Measurements from ENCODE around the gene CEACAM5.

CEACAM5 gene

DNA sequence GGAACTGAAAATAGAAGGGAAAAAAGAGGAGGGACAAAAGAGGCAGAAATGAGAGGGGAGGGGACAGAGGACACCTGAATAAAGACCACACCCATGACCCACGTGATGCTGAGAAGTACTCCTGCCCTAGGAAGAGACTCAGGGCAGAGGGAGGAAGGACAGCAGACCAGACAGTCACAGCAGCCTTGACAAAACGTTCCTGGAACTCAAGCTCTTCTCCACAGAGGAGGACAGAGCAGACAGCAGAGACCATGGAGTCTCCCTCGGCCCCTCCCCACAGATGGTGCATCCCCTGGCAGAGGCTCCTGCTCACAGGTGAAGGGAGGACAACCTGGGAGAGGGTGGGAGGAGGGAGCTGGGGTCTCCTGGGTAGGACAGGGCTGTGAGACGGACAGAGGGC lies at the start of gene CEACAM5:
CEACAM5 (plus strand) TSS at position 146 of the 400 bp plus-strand sequence; CDS start at position 252, 106 bp downstream.
- Mint-ChIP-seq H3K27me3 (peaks cover 59 to 71% of the 10 kb centered on the region in 2 donors), H3K9me3 (no peaks in the 10 kb centered on the region), H3K27ac (no peak within 1 kb of the TSS), H3K4me1 (peaks cover 4 to 8% of the 10 kb centered on the region in 2 donors), H3K36me3 (no peaks in the 10 kb centered on the region), H3K4me3 (no peak within 1 kb of the TSS)
- ATAC-seq (replicated peaks) (no peak), DNase-seq (no peak)

DNA sequence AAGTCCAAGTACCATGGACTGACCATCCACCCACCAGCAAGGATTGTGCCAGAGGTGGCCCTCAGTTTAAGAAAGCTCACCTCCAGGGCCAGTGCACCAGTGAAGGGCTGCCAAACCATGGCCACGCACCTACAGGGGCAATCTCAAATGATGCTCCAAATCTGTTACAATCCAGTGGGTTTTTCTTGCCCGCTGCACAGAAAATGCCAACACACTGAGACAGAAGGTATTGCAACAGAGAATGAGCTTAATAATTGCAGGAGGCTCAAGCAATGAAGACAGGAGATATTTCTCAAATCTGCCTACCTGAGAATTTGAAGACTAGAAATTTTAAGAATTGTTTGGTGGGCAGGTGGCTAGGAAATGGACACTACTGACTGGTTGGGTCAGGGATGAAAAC lies 42.4 kb upstream of the CEACAM5 start:
- Mint-ChIP-seq H3K27me3 (peaks cover 50 to 57% of the 10 kb centered on the region in 2 donors), H3K27ac (no peak overlapping the region), H3K9me3 (peaks cover 18 to 23% of the 10 kb centered on the region in 2 donors), H3K4me1 (no peaks in the 10 kb centered on the region), H3K36me3 (peaks cover 0 to 6% of the 10 kb centered on the region in 2 donors), H3K4me3 (no peak overlapping the region)
- DNase-seq (no peak), ATAC-seq (replicated peaks) (no peak)

DNA sequence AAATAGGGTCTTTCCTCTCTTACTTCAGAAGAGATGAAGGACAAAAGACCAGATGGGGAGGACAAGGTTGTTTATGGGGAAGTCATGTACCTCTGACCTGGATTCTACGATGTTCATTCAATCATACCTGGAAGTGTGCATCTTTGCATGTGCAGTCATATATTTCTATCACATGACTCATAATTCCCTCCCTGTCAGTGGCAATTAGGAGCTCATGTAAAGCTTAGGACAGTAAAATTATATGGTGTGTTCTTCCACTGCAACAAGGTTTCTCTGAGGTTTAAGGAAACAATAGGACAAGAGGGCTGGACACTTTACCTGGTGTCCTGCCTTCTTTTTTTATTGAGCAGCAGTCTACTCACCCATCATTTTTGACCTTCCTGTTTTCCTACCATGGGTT lies 40.1 kb upstream of the CEACAM5 start:
- ATAC-seq (replicated peaks) (no peak), DNase-seq (no peak)
- Mint-ChIP-seq H3K36me3 (peaks cover 0 to 10% of the 10 kb centered on the region in 2 donors), H3K4me1 (peaks cover 2 to 9% of the 10 kb centered on the region in 2 donors), H3K27me3 (peaks cover 45 to 51% of the 10 kb centered on the region in 2 donors), H3K27ac (no peak overlapping the region), H3K9me3 (peaks cover 15 to 21% of the 10 kb centered on the region in 2 donors), H3K4me3 (no peak overlapping the region)

DNA sequence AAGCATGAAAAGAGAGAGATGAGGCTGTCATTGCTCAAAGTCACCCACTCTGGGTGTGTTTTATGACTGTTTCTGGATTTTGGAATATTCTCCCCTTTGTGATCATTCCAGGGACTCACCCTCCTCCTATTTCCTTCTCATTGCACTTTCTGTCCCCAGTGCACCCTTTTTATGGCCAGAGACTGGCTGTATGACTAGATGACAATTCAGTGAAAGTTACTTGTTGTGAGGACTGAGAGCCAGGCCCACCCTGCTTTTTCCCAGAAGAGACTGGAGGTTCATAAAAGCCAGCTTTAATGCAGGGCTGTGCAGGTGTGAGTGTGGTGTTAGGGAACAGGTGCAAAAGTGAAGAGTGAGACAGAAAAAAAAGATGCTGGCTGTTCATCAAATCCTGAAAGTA lies 37.7 kb upstream of the CEACAM5 start:
- DNase-seq (no peak), ATAC-seq (replicated peaks) (no peak)
- Mint-ChIP-seq H3K4me3 (no peak overlapping the region), H3K4me1 (peaks cover 2 to 9% of the 10 kb centered on the region in 2 donors), H3K27ac (no peak overlapping the region), H3K36me3 (peaks cover 0 to 6% of the 10 kb centered on the region in 2 donors), H3K9me3 (peaks cover 6 to 9% of the 10 kb centered on the region in 2 donors), H3K27me3 (peaks cover 43 to 54% of the 10 kb centered on the region in 2 donors)

DNA sequence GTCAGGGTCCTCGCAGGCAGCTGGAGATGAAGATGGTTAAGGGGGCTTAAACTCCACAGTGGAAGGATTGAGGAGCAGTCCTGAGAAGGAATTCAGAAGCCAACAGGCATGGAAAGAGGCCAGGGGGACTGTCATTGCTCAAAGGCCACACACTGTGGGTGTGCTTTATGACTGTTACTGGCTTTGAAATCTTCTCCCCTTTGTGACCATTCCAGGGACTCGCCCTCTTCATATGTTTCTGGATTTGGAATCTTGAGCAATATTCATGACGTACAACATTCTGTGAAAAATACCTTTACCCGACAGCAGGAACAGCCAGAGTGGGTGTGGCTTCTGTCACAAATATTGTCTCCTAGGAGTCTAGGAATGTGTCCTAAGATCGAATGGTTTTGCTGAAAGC lies 36.9 kb upstream of the CEACAM5 start:
- peaks cover 0 to 6% of the 10 kb centered on the region in 2 donors for H3K36me3 Mint-ChIP-seq
- H3K27me3 Mint-ChIP-seq, result peaks cover 44 to 54% of the 10 kb centered on the region in 2 donors
- H3K9me3 Mint-ChIP-seq, result peaks cover 1 to 9% of the 10 kb centered on the region in 2 donors
- no peak for DNase-seq
- H3K4me3 Mint-ChIP-seq, result no peak overlapping the region
- no peak for ATAC-seq (replicated peaks)
- no peak overlapping the region for H3K27ac Mint-ChIP-seq
- peaks cover 2 to 9% of the 10 kb centered on the region in 2 donors for H3K4me1 Mint-ChIP-seq

DNA sequence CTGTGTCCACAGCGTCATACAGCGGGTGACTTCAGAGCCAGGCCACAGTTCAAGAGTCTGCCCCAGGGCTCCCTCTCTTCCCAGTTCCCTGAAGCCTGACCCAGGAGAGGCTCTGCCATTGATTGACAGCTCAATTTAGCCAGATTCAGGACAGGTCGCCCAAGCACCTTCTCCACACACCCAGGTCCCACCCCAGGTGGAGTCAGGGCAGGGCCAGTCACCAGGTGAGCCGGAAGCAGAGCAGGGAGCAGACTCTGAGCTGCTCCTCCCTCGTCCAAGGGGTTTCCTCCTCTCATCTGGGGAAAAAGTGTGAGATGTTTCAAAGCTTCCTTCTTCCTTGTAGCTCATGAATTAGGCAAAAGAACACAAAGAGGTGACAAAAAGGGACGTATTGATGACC lies 26.0 kb upstream of the CEACAM5 start:
- no peaks in the 10 kb centered on the region for H3K9me3 Mint-ChIP-seq
- no peaks in the 10 kb centered on the region for H3K4me1 Mint-ChIP-seq
- no peak for ATAC-seq (replicated peaks)
- no peak overlapping the region for H3K27ac Mint-ChIP-seq
- H3K36me3 Mint-ChIP-seq, result no peaks in the 10 kb centered on the region
- no peak for DNase-seq
- H3K4me3 Mint-ChIP-seq, result no peak overlapping the region
- H3K27me3 Mint-ChIP-seq, result peaks cover 28 to 41% of the 10 kb centered on the region in 2 donors

DNA sequence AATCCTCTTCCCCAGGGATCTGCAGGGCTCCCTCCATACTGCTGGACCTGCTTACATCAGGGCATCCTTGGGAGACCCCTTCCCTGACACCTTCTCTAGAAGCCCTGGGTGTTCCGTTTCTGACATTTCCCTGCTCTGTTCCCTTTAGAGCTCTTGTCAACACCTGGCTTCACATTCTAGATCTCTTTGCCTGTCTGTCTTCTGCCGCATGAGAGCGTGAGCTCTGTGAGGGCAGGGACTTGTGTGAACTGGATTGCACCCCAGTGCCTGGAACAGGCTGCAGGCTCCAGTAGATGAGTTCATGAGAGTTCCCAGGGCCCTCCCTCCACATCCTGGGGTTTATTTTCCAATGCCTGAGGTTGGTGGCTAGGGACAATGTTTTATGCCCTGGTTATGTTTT lies 21.0 kb upstream of the CEACAM5 start:
- Mint-ChIP-seq H3K4me1 (peaks cover 0 to 4% of the 10 kb centered on the region in 2 donors), H3K9me3 (peaks cover 2 to 6% of the 10 kb centered on the region in 2 donors), H3K4me3 (no peak overlapping the region), H3K27ac (no peak overlapping the region), H3K27me3 (peaks cover 32 to 59% of the 10 kb centered on the region in 2 donors), H3K36me3 (peaks cover 0 to 3% of the 10 kb centered on the region in 2 donors)
- DNase-seq (no peak), ATAC-seq (replicated peaks) (no peak)

DNA sequence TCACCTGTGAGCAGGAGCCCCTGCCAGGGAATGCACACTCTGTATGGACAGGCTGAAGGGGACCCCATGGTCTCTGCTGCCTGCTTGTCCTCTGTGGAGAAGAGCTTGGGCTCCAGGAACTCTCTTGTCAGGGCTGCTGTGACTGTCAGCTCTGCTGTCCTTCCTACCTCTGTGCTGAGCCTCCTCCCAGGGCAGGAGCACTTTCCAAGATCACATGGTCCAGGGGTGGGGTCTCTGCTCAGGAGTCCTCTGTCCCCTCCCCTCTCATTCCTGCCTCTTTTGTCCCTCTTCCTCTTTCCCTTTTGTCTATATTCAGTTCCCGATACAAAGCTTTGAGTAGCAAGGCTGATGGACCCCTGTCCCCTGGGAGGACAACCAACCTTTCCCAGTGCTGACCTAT lies 20.3 kb upstream of the CEACAM5 start, which contains the start of gene CEACAM7:
CEACAM7 (minus strand) TSS at position 173 of the 400 bp plus-strand sequence; CDS start at position 68, 105 bp downstream.
- DNase-seq (no peak), ATAC-seq (replicated peaks) (no peak)
- peaks cover 6 to 13% of the 10 kb centered on the region in 2 donors for H3K9me3 Mint-ChIP-seq
- no peak within 1 kb of the TSS for H3K4me3 Mint-ChIP-seq
- no peak within 1 kb of the TSS for H3K27ac Mint-ChIP-seq
- peaks cover 29 to 59% of the 10 kb centered on the region in 2 donors for H3K27me3 Mint-ChIP-seq
- H3K36me3 Mint-ChIP-seq, result peaks cover 0 to 3% of the 10 kb centered on the region in 2 donors
- H3K4me1 Mint-ChIP-seq, result peaks cover 0 to 4% of the 10 kb centered on the region in 2 donors

DNA sequence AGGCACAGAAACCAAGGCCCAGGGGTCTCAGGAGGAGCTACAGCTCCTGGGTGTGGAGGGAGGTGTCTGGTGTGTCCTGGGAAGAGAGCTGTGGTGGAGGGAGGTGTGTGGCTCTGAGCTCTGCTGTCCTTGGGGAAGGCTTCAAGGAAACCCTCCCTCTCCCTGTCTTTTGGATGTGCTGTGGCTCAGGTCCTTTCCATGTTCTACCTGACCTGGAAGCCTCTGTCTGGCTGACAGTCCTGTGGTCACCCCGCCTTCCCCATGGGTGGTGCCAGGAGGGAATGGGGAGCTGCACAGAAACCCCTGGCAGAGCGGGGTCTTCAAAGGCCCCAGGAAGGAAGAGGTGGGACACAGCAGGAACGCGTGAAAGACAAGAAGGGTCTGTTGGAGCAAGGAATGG lies 19.7 kb upstream of the CEACAM5 start:
- no peak overlapping the region for H3K27ac Mint-ChIP-seq
- DNase-seq (no peak), ATAC-seq (replicated peaks) (no peak)
- no peak overlapping the region for H3K4me3 Mint-ChIP-seq
- H3K36me3 Mint-ChIP-seq, result peaks cover 0 to 3% of the 10 kb centered on the region in 2 donors
- peaks cover 28 to 57% of the 10 kb centered on the region in 2 donors for H3K27me3 Mint-ChIP-seq
- peaks cover 0 to 4% of the 10 kb centered on the region in 2 donors for H3K4me1 Mint-ChIP-seq
- H3K9me3 Mint-ChIP-seq, result peaks cover 6 to 16% of the 10 kb centered on the region in 2 donors

DNA sequence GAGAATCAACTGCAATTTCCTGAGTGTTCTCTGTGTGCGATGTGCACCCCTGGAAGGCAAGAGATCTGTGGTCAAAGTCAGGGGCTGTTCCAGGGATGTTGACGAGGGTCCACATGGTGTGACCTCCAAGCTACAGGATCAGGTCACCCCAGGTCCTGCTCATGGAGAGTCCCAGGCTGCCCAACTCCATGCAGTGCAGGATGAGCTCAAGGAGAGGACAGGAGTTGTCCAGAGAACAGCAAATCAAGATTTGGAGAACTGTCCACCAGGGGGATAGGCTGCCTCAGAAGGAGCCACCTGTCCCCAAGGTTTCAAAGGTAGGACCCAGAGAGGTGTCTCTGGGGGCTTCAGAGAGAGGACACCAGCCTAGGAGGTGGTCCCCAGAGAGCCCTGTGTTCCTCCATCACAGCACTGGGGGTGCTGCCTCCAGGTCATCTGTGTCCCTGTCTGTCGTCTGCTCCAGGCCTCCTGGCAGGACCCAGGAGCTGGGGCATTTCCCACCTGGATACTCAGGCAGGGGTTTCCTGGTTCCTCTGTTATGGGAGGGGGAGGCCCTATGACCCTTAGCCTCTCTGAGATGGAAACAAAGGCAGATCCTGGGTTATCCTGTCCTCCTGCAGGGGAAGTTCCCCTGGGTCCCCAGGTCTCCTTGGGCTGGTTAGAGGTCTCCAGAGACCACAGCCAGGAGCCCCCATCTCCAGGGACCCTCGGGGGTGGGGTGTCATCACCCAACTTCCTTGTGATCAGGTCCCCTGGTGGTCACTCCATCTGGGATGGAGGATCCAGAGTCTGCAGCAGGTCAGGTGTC lies 18.2 kb upstream of the CEACAM5 start:
- Mint-ChIP-seq H3K36me3 (peaks cover 0 to 3% of the 10 kb centered on the region in 2 donors), H3K9me3 (peaks cover 6 to 16% of the 10 kb centered on the region in 2 donors), H3K4me3 (no peak overlapping the region), H3K4me1 (peaks cover 0 to 4% of the 10 kb centered on the region in 2 donors), H3K27me3 (peaks cover 34 to 62% of the 10 kb centered on the region in 2 donors), H3K27ac (peak overlapping the region; percentile 81)
- ATAC-seq (replicated peaks) (no peak), DNase-seq (no peak)

DNA sequence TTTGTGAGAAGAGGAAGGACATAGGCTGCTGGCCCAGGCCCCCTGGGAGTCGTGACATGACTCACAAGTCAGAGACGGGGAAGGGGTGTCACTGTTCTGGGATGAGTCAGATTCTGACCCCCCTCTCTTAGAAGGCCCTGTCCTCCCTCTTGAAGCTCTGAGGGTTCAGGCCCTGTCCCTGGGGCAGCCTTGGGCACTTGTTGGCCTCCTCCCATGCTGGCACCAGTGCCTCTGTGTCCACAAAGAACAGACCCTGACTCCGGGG lies 17.7 kb upstream of the CEACAM5 start:
- H3K9me3 Mint-ChIP-seq, result peaks cover 6 to 16% of the 10 kb centered on the region in 2 donors
- ATAC-seq (replicated peaks) (peak in 1 of 2 donors; percentile 64), DNase-seq (no peak)
- peaks cover 35 to 66% of the 10 kb centered on the region in 2 donors for H3K27me3 Mint-ChIP-seq
- peaks cover 0 to 4% of the 10 kb centered on the region in 2 donors for H3K4me1 Mint-ChIP-seq
- no peak overlapping the region for H3K4me3 Mint-ChIP-seq
- peaks cover 2 to 3% of the 10 kb centered on the region in 2 donors for H3K36me3 Mint-ChIP-seq
- H3K27ac Mint-ChIP-seq, result no peak overlapping the region

DNA sequence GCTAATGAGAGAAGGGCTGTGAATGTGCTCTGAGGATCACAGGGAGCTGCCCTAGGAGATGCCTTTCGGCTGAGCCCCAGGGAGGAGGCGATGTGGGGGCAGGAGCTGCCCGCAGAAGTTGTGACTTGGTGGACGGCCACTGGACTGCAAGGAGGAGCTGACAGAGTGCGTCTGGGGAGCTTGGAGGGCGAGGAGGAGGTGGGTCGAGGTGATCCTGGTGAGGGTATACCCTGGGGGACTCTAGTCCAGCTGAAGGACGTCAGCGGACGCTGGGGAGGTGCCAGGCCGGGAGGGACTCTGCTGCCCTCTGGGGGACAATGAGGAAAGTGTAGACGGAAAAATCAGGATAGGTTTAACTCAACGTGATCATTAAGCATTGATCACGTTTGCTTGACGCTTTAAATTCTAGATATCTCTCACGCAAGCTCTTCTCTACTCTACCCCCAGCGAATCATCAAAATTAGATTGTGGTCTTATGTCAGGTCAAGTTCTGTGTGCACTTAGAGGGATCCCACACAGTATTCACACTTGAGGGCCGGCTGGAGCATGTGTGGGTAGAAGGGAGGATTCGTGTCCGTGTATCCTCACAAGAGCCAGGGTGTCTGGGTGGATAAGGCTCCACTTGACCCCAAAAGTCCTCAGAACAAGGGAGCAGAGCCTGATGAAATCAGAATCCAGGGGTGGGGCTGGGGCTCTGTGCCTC lies 17.0 kb upstream of the CEACAM5 start:
- Mint-ChIP-seq H3K27me3 (peaks cover 39 to 73% of the 10 kb centered on the region in 2 donors), H3K36me3 (peaks cover 2 to 3% of the 10 kb centered on the region in 2 donors), H3K27ac (no peak overlapping the region), H3K4me3 (no peak overlapping the region), H3K9me3 (peaks cover 6 to 16% of the 10 kb centered on the region in 2 donors), H3K4me1 (peaks cover 0 to 4% of the 10 kb centered on the region in 2 donors)
- ATAC-seq (replicated peaks), result peak; percentile 50 to 58
- no peak for DNase-seq

DNA sequence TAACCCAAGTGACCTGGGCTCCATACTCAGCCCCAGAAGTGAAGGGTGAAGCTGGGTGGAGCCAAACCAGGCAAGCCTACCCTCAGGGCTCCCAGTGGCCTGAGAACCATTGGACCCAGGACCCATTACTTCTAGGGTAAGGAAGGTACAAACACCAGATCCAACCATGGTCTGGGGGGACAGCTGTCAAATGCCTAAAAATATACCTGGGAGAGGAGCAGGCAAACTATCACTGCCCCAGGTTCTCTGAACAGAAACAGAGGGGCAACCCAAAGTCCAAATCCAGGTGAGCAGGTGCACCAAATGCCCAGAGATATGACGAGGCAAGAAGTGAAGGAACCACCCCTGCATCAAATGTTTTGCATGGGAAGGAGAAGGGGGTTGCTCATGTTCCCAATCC lies 14.2 kb upstream of the CEACAM5 start:
- DNase-seq (no peak), ATAC-seq (replicated peaks) (no peak)
- H3K4me3 Mint-ChIP-seq, result no peak overlapping the region
- no peak overlapping the region for H3K27ac Mint-ChIP-seq
- H3K4me1 Mint-ChIP-seq, result peaks cover 7 to 9% of the 10 kb centered on the region in 2 donors
- peaks cover 2 to 3% of the 10 kb centered on the region in 2 donors for H3K36me3 Mint-ChIP-seq
- peaks cover 50 to 67% of the 10 kb centered on the region in 2 donors for H3K27me3 Mint-ChIP-seq
- peaks cover 6 to 16% of the 10 kb centered on the region in 2 donors for H3K9me3 Mint-ChIP-seq

DNA sequence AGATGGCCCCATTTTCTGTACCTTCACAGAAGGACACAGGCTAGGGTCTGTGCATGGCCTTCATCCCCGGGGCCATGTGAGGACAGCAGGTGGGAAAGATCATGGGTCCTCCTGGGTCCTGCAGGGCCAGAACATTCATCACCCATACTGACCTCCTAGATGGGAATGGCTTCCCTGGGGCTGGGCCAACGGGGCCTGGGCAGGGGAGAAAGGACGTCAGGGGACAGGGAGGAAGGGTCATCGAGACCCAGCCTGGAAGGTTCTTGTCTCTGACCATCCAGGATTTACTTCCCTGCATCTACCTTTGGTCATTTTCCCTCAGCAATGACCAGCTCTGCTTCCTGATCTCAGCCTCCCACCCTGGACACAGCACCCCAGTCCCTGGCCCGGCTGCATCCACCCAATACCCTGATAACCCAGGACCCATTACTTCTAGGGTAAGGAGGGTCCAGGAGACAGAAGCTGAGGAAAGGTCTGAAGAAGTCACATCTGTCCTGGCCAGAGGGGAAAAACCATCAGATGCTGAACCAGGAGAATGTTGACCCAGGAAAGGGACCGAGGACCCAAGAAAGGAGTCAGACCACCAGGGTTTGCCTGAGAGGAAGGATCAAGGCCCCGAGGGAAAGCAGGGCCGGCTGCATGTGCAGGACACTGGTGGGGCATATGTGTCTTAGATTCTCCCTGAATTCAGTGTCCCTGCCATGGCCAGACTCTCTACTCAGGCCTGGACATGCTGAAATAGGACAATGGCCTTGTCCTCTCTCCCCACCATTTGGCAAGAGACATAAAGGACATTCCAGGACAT lies 13.4 kb upstream of the CEACAM5 start:
- ATAC-seq (replicated peaks) (no peak), DNase-seq (no peak)
- H3K4me3 Mint-ChIP-seq, result no peak overlapping the region
- peaks cover 54 to 73% of the 10 kb centered on the region in 2 donors for H3K27me3 Mint-ChIP-seq
- no peak overlapping the region for H3K27ac Mint-ChIP-seq
- peaks cover 6 to 16% of the 10 kb centered on the region in 2 donors for H3K9me3 Mint-ChIP-seq
- peaks cover 2 to 3% of the 10 kb centered on the region in 2 donors for H3K36me3 Mint-ChIP-seq
- H3K4me1 Mint-ChIP-seq, result peaks cover 10 to 12% of the 10 kb centered on the region in 2 donors
